K562 (cell line): ENCODE data around the gene KRTAP5-6. TPM values are rescaled to one million over a fixed set of nuclear protein-coding genes. Genes with fewer than 3 reads are reported as not detected.

Experiments
- ATAC-seq: fragments of 200-7000 bp; cut with Tn5 transposase; 3 replicates; pipeline ENCODE4 v1.9.1; 2020; ENCODE audit warnings: moderate library complexity
- BruUV-seq: library from RNA; stranded (reverse); fragments of 400-500 nt; replicated peaks from 2 replicates; lab custom pipeline; 2021; lab: Mats Ljungman, UMichigan
- CTCF ChIA-PET: fragments of 300-600 bp; formaldehyde crosslinking; extraction: SDS; loops from one replicate; lab custom pipeline; 2021; ENCODE audit warnings: low intra/inter-chr PET ratio; lab: Yijun Ruan, JAX
- POLR2A ChIA-PET: fragments of 300-600, 350-650 bp; sonication (Branson Sonifier 250); formaldehyde crosslinking; extraction: SDS; loops from one replicate; lab custom pipeline; 2021; ENCODE audit warnings: antibody characterized with exemption, inconsistent platforms; lab: Yijun Ruan, JAX
- DNase-seq, 4 experiments: peaks; one replicate each; pipeline versions ENCODE4 v3.0.0 to v3.0.0-alpha.2; 2011 to 2018; ENCODE audit warnings: low spot score in 3 of 4, mixed read lengths in 3 of 4; ENCODE audit errors: extremely low read depth in 1 of 4
- FAIRE-seq: peaks from 2 replicates; lab custom pipeline; 2011; peaks lifted over from hg19 to GRCh38; lab: Jason Lieb, UNC
- H2AFZ ChIP-seq: 2 replicates; pipeline ENCODE4 v1.6.0; 2011; ENCODE audit warnings: low read depth, low read length, control low read depth, inconsistent platforms
- H3K27ac ChIP-seq: fragments of 200-600 bp; 3 replicates; pipeline ENCODE4 v1.8.0; 2011; ENCODE audit warnings: low read depth, mild to moderate bottlenecking, control low read depth, inconsistent platforms, low read length, moderate library complexity, mixed read lengths; ENCODE audit errors: extremely low read depth
- H3K27me3 ChIP-seq, 2 experiments: fragments of 300-600 bp in 1 of 2; 2 replicates in 1 of 2; 3 replicates in 1 of 2; pipeline versions ENCODE4 v1.6.0 to v1.8.0; 2011; ENCODE audit warnings: inconsistent platforms in 2 of 2, low read length in 2 of 2, mild to moderate bottlenecking in 1 of 2, mixed read lengths in 1 of 2, moderate library complexity in 1 of 2; ENCODE audit not compliant: control insufficient read depth in 2 of 2, insufficient read depth in 2 of 2
- H3K36me3 ChIP-seq: fragments of 300-600 bp; 3 replicates; pipeline ENCODE4 v1.8.0; 2011; ENCODE audit warnings: mild to moderate bottlenecking, low read length, inconsistent platforms; ENCODE audit not compliant: control insufficient read depth, insufficient read depth
- H3K4me1 ChIP-seq, 2 experiments: fragments of 200-600 bp in 1 of 2; replicated peaks in 1 of 2; 2 replicates in 1 of 2; 3 replicates in 1 of 2; pipeline versions ENCODE4 v1.5.1 to v1.8.0; 2011; ENCODE audit warnings: inconsistent platforms in 2 of 2, low read length in 2 of 2, mild to moderate bottlenecking in 1 of 2, mixed read lengths in 1 of 2, moderate library complexity in 1 of 2; ENCODE audit not compliant: control insufficient read depth in 2 of 2, insufficient read depth in 2 of 2
- H3K4me2 ChIP-seq: 2 replicates; pipeline ENCODE4 v1.6.1; 2011; ENCODE audit warnings: low read length, control low read depth, inconsistent platforms, mixed read lengths; ENCODE audit not compliant: insufficient read depth
- H3K4me3 ChIP-seq: fragments of 200-600 bp; sonication (generic), shearing (Covaris generic); 2 replicates; pipeline ENCODE4 v1.5.1; 2016; ENCODE audit warnings: control low read depth, inconsistent platforms
- H3K79me2 ChIP-seq: fragments of 200-600 bp; 3 replicates; pipeline ENCODE4 v1.8.0; 2011; ENCODE audit warnings: low read length, inconsistent platforms; ENCODE audit not compliant: control insufficient read depth, insufficient read depth
- H3K9ac ChIP-seq, 2 experiments: 2 replicates each; pipeline versions ENCODE4 v1.6.0 to v1.6.1; 2011; ENCODE audit warnings: low read depth in 2 of 2, low read length in 2 of 2, control low read depth in 1 of 2, inconsistent platforms in 1 of 2, mild to moderate bottlenecking in 1 of 2, mixed read lengths in 1 of 2; ENCODE audit not compliant: insufficient read depth in 1 of 2
- H3K9me1 ChIP-seq: one replicate; pipeline ENCODE4 v1.6.0; 2011; ENCODE audit warnings: inconsistent platforms, mild to moderate bottlenecking, low read length, moderate library complexity; ENCODE audit not compliant: control insufficient read depth, insufficient read depth
- H3K9me3 ChIP-seq: replicated peaks from 2 replicates; pipeline ENCODE4 v1.5.1; 2011; ENCODE audit warnings: low read depth, low read length, inconsistent platforms; ENCODE audit not compliant: control insufficient read depth, insufficient read depth
- H4K20me1 ChIP-seq: replicated peaks from 2 replicates; pipeline ENCODE4 v1.6.1; 2011; ENCODE audit warnings: low read length, inconsistent platforms, mixed read lengths; ENCODE audit not compliant: control insufficient read depth, insufficient read depth
- ATF1 ChIP-seq, 2 experiments: fragments of 450-650 bp in 1 of 2; IDR thresholded peaks; 2 replicates each; pipeline ENCODE4 v1.6.1; 2016; ENCODE audit warnings: missing compliant biosample characterization in 1 of 2, missing genetic modification characterization in 1 of 2
- BDP1 ChIP-seq: IDR thresholded peaks from 3 replicates; pipeline ENCODE4 v1.6.1; 2011; ENCODE audit not compliant: insufficient read length, insufficient read depth
- CHCHD3 ChIP-seq: fragments of 250-450 bp; sonication (Bioruptor Pico); IDR thresholded peaks from 2 replicates; pipeline ENCODE4 v2.1.2; 2022; ENCODE audit warnings: mild to moderate bottlenecking
- CHD4 ChIP-seq: fragments of 200-600 bp; sonication (generic); IDR thresholded peaks from 3 replicates; pipeline ENCODE4 v1.6.1; 2012; ENCODE audit warnings: low read depth, mild to moderate bottlenecking, mixed read lengths, low read length, inconsistent platforms; ENCODE audit not compliant: insufficient read depth, insufficient replicate concordance, poor library complexity, severe bottlenecking
- E2F4 ChIP-seq: sonication (generic); formaldehyde crosslinking; IDR thresholded peaks from 2 replicates; pipeline ENCODE4 v1.8.0; 2022; ENCODE audit warnings: mild to moderate bottlenecking, low read depth, missing genetic modification reagents
- ETV6 ChIP-seq, 3 experiments: fragments of 150-350 bp in 1 of 3; sonication (generic) in 1 of 3; formaldehyde crosslinking in 1 of 3; IDR thresholded peaks; 2 replicates each; pipeline versions ENCODE4 v1.6.1 to v1.8.0; 2014 to 2022; ENCODE audit warnings: borderline replicate concordance in 2 of 3, low read depth in 2 of 3, antibody characterized with exemption in 1 of 3, low read length in 1 of 3, mild to moderate bottlenecking in 1 of 3, missing genetic modification reagents in 1 of 3
- FIP1L1 ChIP-seq: fragments of 200-400 bp; formaldehyde crosslinking; IDR thresholded peaks from 2 replicates; pipeline ENCODE4 v1.6.1; 2018; ENCODE audit warnings: mild to moderate bottlenecking, low read depth, low read length; ENCODE audit not compliant: poor library complexity, severe bottlenecking
- FOXP1 ChIP-seq: sonication (generic); formaldehyde crosslinking; IDR thresholded peaks from 2 replicates; pipeline ENCODE4 v1.8.0; 2022; ENCODE audit warnings: mild to moderate bottlenecking, missing genetic modification reagents
- HDAC1 ChIP-seq, 2 experiments: fragments of 450-650 bp; IDR thresholded peaks; 2 replicates each; pipeline ENCODE4 v1.6.1; 2016 to 2017; ENCODE audit warnings: inconsistent platforms in 1 of 2, mild to moderate bottlenecking in 1 of 2, moderate library complexity in 1 of 2
- KAT7 ChIP-seq: sonication (generic); formaldehyde crosslinking; IDR thresholded peaks from 2 replicates; pipeline ENCODE4 v1.8.0; 2022; ENCODE audit warnings: missing genetic modification reagents, mild to moderate bottlenecking, borderline replicate concordance
- KDM5B ChIP-seq: fragments of 200-600 bp; sonication (generic); IDR thresholded peaks from 2 replicates; pipeline ENCODE4 v1.6.1; 2012; ENCODE audit warnings: low read depth, mild to moderate bottlenecking, moderate library complexity, low read length, control low read depth, inconsistent platforms; ENCODE audit not compliant: insufficient replicate concordance
- NUFIP1 ChIP-seq: fragments of 450-650 bp; IDR thresholded peaks from 2 replicates; pipeline ENCODE4 v1.6.1; 2018; ENCODE audit not compliant: partially characterized antibody
- RFX1 ChIP-seq: fragments of 450-650 bp; IDR thresholded peaks from 2 replicates; pipeline ENCODE4 v1.6.1; 2016; ENCODE audit warnings: mild to moderate bottlenecking, moderate library complexity
- TCF7L2 ChIP-seq: fragments of 150-350 bp; IDR thresholded peaks from 2 replicates; pipeline ENCODE4 v1.6.1; 2016; ENCODE audit warnings: low read depth, mild to moderate bottlenecking, low read length, moderate library complexity
- USF1 ChIP-seq: sonication (generic); formaldehyde crosslinking; IDR thresholded peaks from 2 replicates; pipeline ENCODE4 v1.9.0; 2022; ENCODE audit warnings: mild to moderate bottlenecking, missing genetic modification reagents
- ZC3H11A ChIP-seq: IDR thresholded peaks from 2 replicates; pipeline ENCODE4 v1.6.1; 2012; ENCODE audit warnings: low read depth, low read length, improper control_type of control experiment
- whole genome bisulfite sequencing: fragments of 100-300 bp; shearing (Covaris generic); methylation state at CpG from one replicate; pipeline ENCODE4 v1.1.6; 2016; ENCODE audit warnings: low coverage, mixed read lengths; ENCODE audit not compliant: insufficient coverage; ENCODE audit errors: missing lambda C conversion rate; 5-methylcytosine and 5-hydroxymethylcytosine counted together
- in situ Hi-C: fragments of 300-500 bp; cut with MboI; formaldehyde crosslinking; loops from 4 replicates; pipeline ENCODE4 v1.15.0; 2018; ENCODE audit warnings: inconsistent platforms, mixed read lengths
- intact Hi-C: fragments of 100-400 bp; cut with micrococcal nuclease; formaldehyde crosslinking; loops from 2 replicates; pipeline ENCODE4 v1.14.2; 2022
- polyA plus RNA-seq, 8 experiments: library from polyadenylated mRNA; depleted of rRNA in 4 of 8; stranded (reverse) in 5 of 8; unstranded in 3 of 8; fragments of >200 nt; fragmentation: Nextera tagmentation in 2 of 8; fragmentation: Illumina TruSeq in 1 of 8; extraction: Ambion mirVana in 2 of 8; extraction: Trizol in 1 of 8; gene quantifications; 2 replicates each; pipeline versions ENCODE4 v1.2.1 to v1.2.3, GENCODE V29; 2011 to 2014; ENCODE audit warnings: inconsistent platforms in 1 of 8, missing spikeins in 1 of 8
- total RNA-seq, 7 experiments: library from RNA; depleted of rRNA in 6 of 7; stranded (reverse); fragments of >200 nt in 6 of 7; fragmentation: Illumina TruSeq in 2 of 7; extraction: Trizol in 2 of 7; gene quantifications; 2 replicates each; pipeline versions ENCODE4 v1.2.1 to v1.2.3, GENCODE V29; 2011 to 2021; ENCODE audit warnings: low replicate concordance in 1 of 7
- TF ChIP-seq, protein P1 (sequence below): fragments of 450-650 bp; IDR thresholded peaks from 2 replicates; pipeline ENCODE4 v1.6.1; 2017; ENCODE audit warnings: mild to moderate bottlenecking, moderate library complexity
- TF ChIP-seq, protein P2 (sequence below): fragments of 250-450 bp; sonication (Bioruptor Pico); IDR thresholded peaks from 2 replicates; pipeline ENCODE4 v1.8.0; 2021; ENCODE audit warnings: mild to moderate bottlenecking, moderate library complexity

KRTAP5-6 gene
- total and polyA plus RNA-seq, 9 of the 15 experiments (the other 6 are each of a cell fraction or from before 2014, with no cell fraction given), result not detected

DNA sequence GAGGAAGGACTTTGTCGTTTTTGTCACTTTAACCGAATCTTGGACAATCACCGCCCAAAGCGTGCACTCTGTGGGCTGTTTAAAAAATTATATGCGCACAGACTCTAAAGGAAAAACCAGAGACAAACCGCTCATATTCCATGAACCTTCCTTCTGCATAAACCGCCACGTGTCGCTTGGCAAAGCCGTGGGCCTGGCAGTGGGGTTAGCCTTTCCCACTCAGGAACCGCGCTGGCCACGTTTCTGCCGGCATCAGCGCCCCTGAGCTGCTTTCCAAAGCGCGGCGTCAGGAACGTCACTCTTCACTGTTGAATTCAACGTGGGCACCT is 44.6 kb upstream of the KRTAP5-6 start:
- ChIA-PET POLR2A (interaction anchor here (0.6 to 1.3 kb wide), 5 partner anchors 33 to 182 kb away, joined by 3 to 5 read pairs (median 3); partner anchors contain the start of gene SYT8), CTCF (interaction anchor here (0.6 to 2.0 kb wide), 8 partner anchors 13 to 500 kb away, joined by 3 to 15 read pairs (median 4); no protein-coding TSS in a partner anchor)
- peaks cover 36 to 86% of the 10 kb centered on the region in 2 experiments for H3K27me3 ChIP-seq
- no peaks in the 10 kb centered on the region for H3K9me3 ChIP-seq
- intact Hi-C loops (loop anchor here (1.0 to 5.0 kb wide), 3 partner anchors 40 to 230 kb away; no protein-coding TSS in a partner anchor), in situ Hi-C loops (no loop called here)
- 12% methylated on average over 20 of the region's 20 CpGs for WGBS
- no peak overlapping the region for H3K27ac ChIP-seq
- H3K4me2 ChIP-seq, result no peak overlapping the region
- H2AFZ ChIP-seq, result no peak overlapping the region
- FAIRE-seq, result no peak
- no peak for DNase-seq
- no peak for ATAC-seq
- BruUV-seq, result no TSS peak
- peaks cover 0 to 15% of the 10 kb centered on the region in 2 experiments; a peak in 2 of 5 replicates for H3K4me1 ChIP-seq
- H3K36me3 ChIP-seq, result no peaks in the 10 kb centered on the region
- H3K79me2 ChIP-seq, result no peaks in the 10 kb centered on the region
- no peak overlapping the region for H3K4me3 ChIP-seq
- H3K9ac ChIP-seq, result no peak overlapping the region
- peaks cover 17% of the 10 kb centered on the region for H4K20me1 ChIP-seq
- no peaks in the 10 kb centered on the region for H3K9me1 ChIP-seq
- TF ChIP-seq FOXP1 (no peak), E2F4 (CRISPR knock-in tag) (no peak), NUFIP1 (no peak), CHCHD3 (no peak), USF1 (no peak), ETV6 (IDR thresholded peaks at IDR 0.05; ENCODE audit: borderline replicate concordance in 1 of 2, low read depth in 2 of 2, low read length in 1 of 2) (no peak), ETV6 (CRISPR knock-in tag; IDR thresholded peaks at IDR 0.05; ENCODE audit: borderline replicate concordance) (no peak), TCF7L2 (no peak), BDP1 (no peak), ATF1 (CRISPR knock-in tag; IDR thresholded peaks at IDR 0.05) (no peak), ATF1 (tag; IDR thresholded peaks at IDR 0.05) (no peak), CHD4 (no peak), RFX1 (no peak), ZC3H11A (no peak), KDM5B (no peak), KAT7 (CRISPR knock-in tag) (no peak), HDAC1 (IDR thresholded peaks at IDR 0.05) (no peak), FIP1L1 (no peak)
- TF ChIP-seq, protein P1, sequence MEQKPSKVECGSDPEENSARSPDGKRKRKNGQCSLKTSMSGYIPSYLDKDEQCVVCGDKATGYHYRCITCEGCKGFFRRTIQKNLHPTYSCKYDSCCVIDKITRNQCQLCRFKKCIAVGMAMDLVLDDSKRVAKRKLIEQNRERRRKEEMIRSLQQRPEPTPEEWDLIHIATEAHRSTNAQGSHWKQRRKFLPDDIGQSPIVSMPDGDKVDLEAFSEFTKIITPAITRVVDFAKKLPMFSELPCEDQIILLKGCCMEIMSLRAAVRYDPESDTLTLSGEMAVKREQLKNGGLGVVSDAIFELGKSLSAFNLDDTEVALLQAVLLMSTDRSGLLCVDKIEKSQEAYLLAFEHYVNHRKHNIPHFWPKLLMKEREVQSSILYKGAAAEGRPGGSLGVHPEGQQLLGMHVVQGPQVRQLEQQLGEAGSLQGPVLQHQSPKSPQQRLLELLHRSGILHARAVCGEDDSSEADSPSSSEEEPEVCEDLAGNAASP, result no peak
- TF ChIP-seq, protein P2, sequence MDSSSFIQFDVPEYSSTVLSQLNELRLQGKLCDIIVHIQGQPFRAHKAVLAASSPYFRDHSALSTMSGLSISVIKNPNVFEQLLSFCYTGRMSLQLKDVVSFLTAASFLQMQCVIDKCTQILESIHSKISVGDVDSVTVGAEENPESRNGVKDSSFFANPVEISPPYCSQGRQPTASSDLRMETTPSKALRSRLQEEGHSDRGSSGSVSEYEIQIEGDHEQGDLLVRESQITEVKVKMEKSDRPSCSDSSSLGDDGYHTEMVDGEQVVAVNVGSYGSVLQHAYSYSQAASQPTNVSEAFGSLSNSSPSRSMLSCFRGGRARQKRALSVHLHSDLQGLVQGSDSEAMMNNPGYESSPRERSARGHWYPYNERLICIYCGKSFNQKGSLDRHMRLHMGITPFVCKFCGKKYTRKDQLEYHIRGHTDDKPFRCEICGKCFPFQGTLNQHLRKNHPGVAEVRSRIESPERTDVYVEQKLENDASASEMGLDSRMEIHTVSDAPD (CRISPR knock-in tag), result no peak
